ENCODE data around the gene PCDHA6. TPM values are rescaled to one million over a fixed set of nuclear protein-coding genes. Genes with fewer than 3 reads are reported as not detected.
"Not testable (repeated sequence)": the region's sequence is repeated elsewhere in the genome, so short reads cannot be mapped to it uniquely, and the experiment has no call there.

PCDHA6 gene, protein sequence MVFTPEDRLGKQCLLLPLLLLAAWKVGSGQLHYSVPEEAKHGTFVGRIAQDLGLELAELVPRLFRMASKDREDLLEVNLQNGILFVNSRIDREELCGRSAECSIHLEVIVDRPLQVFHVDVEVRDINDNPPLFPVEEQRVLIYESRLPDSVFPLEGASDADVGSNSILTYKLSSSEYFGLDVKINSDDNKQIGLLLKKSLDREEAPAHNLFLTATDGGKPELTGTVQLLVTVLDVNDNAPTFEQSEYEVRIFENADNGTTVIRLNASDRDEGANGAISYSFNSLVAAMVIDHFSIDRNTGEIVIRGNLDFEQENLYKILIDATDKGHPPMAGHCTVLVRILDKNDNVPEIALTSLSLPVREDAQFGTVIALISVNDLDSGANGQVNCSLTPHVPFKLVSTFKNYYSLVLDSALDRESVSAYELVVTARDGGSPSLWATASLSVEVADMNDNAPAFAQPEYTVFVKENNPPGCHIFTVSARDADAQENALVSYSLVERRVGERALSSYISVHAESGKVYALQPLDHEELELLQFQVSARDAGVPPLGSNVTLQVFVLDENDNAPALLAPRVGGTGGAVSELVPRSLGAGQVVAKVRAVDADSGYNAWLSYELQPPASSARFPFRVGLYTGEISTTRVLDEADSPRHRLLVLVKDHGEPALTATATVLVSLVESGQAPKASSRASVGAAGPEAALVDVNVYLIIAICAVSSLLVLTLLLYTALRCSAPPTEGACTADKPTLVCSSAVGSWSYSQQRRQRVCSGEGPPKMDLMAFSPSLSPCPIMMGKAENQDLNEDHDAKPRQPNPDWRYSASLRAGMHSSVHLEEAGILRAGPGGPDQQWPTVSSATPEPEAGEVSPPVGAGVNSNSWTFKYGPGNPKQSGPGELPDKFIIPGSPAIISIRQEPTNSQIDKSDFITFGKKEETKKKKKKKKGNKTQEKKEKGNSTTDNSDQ
- total RNA-seq = 0.96 TPM

DNA sequence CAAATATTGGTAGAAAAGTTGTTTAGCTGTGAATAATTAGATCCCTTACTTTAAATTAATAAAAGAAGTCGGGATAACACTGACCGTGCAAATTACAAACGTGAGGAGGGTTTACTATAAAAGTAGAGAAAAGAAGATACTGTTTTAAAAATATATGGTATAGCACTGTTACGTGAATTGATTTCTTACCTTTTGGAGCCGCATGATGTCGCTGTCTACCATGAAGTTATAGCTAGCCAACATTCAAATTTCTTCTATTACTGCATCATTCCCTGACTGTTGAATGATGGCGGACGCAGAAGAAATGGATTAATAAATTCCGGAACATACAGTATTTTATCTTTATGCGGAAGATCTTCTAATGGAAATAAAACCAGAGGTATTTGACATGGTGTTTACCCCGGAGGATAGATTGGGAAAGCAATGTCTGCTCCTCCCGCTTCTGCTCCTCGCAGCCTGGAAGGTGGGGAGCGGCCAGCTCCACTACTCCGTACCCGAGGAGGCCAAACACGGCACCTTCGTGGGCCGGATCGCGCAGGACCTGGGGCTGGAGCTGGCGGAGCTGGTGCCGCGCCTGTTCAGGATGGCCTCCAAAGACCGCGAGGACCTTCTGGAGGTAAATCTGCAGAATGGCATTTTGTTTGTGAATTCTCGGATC, at the start of gene PCDHA6:
PCDHA6 (plus strand) TSS at position 257 of the 658 bp plus-strand sequence; CDS start at position 389, 132 bp downstream.
- no peak for DNase-seq (ENCODE audit: low spot score)

DNA sequence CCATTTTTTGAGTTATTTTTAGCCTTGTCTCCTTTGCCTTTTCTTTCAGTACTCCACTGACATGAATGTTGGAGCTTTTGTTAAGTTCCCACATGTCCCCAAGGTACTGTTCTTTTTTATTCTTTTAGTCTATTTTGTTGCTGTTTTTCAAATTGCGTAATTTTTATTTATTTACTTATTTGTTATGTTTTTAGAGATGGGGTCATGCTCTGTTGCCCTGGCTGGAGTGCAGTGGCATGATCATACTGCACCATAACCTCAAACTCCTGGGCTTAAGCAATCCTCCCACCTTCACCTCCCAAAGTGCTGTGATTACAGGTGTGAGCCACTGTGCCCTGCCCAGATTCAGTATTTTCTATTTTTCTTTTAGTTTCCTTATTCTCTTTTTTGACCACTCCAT, 47.2 kb upstream of the PCDHA6 start:
- DNase-seq (ENCODE audit: low spot score) = no peak

DNA sequence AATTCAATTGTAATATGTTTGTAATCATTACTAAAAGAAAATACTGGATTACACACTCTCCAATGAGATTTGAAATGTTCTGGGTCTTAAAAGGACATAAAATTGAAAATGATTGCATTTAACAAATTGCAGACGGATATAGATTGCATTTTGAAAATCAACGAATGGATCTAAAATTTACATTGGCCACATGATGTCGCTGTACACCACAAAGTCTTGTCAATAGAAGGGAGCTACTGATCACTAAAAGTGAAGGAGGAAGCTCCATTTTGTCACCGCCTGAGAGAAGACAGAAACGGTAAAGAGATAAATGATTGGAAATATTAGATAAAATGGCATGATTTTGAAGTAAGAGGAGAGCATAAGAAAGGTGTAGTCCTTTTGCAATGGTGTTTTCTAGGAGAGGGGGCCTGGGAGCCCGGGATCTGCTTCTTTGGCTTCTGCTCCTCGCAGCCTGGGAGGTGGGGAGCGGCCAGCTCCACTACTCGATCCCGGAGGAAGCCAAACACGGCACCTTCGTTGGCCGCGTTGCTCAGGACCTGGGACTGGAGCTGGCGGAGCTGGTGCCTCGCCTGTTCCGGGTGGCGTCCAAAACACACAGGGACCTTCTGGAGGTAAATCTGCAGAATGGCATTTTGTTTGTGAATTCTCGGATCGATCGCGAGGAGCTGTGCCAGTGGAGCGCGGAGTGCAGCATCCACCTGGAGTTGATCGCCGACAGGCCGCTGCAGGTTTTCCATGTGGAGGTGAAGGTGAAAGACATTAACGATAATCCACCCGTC, 41.7 kb upstream of the PCDHA6 start, which contains the start of gene PCDHA1:
PCDHA1 (plus strand) TSS at position 236 of the 782 bp plus-strand sequence.
- DNase-seq (ENCODE audit: low spot score) = no peak

DNA sequence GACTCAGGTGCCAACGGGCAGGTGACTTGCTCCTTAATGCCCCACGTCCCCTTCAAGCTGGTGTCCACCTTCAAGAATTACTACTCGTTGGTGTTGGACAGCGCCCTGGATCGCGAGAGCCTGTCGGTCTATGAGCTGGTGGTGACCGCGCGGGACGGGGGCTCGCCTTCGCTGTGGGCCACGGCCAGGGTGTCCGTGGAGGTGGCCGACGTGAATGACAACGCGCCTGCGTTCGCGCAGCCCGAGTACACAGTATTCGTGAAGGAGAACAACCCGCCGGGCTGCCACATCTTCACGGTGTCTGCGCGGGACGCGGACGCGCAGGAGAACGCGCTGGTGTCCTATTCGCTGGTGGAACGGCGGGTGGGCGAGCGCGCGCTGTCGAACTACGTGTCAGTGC, 40.3 kb upstream of the PCDHA6 start:
- DNase-seq (ENCODE audit: low spot score) = not testable (repeated sequence)

DNA sequence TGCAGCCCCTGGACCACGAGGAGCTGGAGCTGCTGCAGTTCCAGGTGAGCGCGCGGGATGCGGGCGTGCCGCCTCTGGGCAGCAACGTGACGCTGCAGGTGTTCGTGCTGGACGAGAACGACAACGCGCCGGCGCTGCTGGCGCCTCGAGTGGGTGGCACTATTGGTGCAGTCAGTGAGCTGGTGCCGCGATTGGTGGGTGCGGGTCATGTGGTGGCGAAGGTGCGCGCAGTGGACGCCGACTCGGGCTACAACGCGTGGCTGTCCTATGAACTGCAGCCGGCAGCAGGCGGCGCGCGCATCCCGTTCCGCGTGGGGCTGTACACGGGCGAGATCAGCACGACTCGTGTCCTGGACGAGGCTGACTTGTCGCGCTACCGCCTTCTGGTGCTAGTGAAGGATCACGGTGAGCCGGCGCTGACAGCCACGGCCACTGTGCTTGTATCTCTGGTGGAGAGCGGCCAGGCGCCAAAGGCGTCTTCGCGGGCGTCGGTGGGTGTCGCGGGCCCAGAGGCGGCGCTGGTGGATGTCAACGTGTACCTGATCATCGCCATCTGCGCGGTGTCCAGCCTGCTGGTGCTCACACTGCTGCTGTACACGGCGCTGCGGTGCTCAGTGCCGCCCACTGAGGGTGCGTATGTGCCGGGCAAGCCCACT, 39.8 kb upstream of the PCDHA6 start:
- DNase-seq (ENCODE audit: low spot score) = not testable (repeated sequence)

DNA sequence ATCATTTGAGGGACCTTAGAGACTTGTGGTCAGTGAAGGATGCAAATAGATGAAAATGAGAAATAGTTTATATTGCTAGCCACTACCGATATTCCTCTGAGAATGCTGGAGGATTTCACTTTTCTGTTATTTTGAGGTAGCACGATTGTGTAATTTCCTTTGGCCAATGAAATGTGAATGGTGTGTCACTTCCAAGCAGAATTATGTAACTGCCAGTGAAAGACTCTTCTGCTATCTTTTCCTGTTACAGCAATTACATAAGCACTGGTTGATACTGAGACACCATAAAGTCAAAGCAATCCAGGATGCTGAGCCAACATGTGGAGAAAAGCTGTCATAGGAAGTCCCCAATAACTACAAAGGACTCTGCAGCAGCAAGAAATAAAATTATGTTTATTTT, 36.7 kb upstream of the PCDHA6 start:
- DNase-seq (ENCODE audit: low spot score) = no peak

DNA sequence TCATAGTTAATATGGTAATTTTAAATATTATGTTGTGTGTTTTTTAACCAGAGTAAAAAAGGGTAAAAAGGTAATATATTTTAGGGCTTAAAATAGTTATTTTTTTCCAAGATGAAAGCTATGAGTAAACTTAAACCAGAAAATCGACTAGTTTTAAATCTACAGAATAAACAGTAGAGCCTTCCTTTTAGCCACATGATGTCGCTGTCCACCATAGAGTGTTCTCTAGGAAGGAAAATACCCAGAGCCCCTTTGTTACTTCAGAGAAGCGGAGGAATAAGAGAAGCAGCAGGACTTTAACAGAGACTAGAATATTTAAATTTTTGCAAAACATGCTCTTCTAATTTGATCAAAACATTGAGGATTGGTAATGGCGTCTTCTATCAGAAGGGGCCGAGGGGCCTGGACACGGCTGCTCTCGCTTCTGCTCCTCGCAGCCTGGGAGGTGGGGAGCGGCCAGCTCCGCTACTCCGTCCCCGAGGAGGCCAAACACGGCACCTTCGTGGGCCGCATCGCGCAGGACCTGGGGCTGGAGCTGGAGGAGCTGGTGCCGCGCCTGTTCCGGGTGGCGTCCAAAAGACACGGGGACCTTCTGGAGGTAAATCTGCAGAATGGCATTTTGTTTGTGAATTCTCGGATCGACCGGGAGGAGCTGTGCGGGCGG, 33.0 kb upstream of the PCDHA6 start, which contains the start of gene PCDHA2:
PCDHA2 (plus strand) TSS at position 258 of the 664 bp plus-strand sequence.
- DNase-seq (ENCODE audit: low spot score) = no peak

DNA sequence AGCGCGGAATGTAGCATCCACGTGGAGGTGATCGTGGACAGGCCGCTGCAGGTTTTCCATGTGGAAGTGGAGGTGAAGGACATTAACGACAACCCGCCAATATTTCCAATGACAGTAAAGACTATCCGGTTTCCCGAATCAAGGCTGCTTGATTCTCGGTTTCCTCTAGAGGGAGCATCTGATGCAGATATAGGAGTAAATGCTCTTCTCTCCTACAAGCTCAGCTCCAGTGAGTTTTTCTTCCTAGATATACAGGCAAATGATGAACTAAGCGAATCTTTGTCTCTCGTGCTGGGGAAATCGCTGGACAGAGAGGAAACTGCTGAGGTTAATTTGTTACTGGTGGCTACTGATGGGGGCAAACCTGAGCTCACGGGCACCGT, 32.5 kb upstream of the PCDHA6 start:
- DNase-seq (ENCODE audit: low spot score) = no peak

DNA sequence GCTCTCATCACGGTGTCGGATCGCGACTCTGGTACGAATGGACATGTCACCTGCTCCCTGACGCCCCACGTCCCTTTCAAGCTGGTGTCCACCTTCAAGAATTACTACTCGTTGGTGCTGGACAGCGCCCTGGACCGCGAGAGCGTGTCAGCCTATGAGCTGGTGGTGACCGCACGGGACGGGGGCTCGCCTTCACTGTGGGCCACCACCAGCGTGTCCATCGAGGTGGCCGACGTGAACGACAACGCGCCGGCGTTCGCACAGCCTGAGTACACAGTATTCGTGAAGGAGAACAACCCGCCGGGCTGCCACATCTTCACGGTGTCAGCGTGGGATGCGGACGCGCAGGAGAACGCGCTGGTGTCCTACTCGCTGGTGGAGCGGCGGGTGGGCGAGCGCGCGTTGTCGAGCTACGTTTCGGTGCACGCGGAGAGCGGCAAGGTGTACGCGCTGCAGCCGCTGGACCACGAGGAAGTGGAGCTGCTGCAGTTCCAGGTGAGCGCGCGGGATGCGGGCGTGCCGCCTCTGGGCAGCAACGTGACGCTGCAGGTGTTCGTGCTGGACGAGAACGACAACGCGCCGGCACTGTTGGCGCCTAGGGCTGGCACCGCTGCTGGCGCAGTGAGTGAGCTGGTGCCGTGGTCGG, 31.6 kb upstream of the PCDHA6 start:
- not testable (repeated sequence) for DNase-seq (ENCODE audit: low spot score)

DNA sequence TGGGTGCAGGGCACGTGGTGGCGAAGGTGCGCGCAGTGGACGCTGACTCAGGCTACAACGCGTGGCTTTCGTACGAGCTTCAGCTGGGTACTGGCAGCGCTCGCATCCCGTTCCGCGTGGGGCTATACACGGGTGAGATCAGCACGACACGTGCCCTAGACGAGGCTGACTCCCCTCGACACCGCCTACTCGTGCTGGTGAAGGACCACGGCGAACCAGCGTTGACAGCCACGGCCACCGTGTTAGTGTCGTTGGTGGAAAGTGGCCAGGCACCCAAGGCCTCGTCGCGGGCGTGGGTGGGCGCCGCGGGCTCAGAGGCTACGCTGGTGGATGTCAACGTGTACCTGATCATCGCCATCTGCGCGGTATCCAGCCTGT, 31.1 kb upstream of the PCDHA6 start:
- no peak for DNase-seq (ENCODE audit: low spot score)

DNA sequence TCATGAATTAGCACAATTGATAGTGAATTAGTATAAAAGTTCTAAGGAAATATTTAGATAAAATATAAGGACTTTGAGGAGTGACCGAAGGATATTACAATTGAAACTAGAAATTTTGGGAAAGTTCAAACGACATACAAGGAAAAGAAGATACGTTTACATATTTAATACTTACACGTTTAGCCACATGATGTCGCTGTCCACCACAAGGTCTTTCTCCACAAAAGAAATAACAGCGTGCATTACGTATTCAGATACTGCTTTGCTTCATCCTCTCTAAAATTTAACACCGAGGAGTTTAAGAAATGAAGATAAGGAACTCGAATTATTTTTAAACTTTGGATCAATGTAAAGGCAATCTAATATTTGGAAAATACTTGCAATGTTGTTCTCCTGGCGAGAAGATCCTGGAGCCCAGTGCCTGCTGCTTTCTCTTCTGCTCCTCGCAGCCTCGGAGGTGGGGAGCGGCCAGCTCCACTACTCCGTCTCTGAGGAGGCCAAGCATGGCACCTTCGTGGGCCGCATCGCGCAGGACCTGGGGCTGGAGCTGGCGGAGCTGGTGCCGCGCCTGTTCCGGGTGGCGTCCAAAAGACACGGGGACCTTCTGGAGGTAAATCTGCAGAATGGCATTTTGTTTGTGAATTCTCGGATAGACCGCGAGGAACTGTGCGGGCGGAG, 26.8 kb upstream of the PCDHA6 start, which contains the start of gene PCDHA3:
PCDHA3 (plus strand) TSS at position 242 of the 678 bp plus-strand sequence.
- no peak for DNase-seq (ENCODE audit: low spot score)

DNA sequence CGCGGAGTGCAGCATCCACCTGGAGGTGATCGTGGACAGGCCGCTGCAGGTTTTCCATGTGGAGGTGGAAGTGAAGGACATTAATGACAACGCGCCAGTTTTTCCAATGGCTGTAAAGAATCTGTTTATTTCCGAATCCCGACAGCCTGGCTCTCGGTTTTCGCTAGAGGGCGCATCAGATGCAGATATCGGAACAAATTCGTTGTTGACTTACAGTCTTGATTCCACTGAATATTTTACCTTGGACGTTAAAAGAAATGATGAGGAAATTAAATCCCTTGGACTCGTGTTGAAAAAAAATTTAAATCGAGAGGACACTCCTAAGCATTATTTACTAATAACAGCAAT, 26.3 kb upstream of the PCDHA6 start:
- no peak for DNase-seq (ENCODE audit: low spot score)

DNA sequence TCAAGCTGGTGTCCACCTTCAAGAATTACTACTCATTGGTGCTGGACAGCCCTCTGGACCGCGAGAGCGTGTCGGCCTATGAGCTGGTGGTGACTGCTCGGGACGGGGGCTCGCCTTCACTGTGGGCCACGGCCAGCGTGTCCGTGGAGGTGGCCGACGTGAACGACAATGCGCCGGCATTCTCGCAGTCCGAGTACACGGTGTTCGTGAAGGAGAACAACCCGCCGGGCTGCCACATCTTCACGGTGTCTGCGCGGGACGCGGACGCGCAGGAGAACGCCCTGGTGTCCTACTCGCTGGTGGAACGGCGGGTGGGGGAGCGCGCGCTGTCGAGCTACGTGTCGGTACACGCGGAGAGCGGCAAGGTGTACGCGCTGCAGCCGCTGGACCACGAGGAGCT, 25.4 kb upstream of the PCDHA6 start:
- not testable (repeated sequence) for DNase-seq (ENCODE audit: low spot score)

DNA sequence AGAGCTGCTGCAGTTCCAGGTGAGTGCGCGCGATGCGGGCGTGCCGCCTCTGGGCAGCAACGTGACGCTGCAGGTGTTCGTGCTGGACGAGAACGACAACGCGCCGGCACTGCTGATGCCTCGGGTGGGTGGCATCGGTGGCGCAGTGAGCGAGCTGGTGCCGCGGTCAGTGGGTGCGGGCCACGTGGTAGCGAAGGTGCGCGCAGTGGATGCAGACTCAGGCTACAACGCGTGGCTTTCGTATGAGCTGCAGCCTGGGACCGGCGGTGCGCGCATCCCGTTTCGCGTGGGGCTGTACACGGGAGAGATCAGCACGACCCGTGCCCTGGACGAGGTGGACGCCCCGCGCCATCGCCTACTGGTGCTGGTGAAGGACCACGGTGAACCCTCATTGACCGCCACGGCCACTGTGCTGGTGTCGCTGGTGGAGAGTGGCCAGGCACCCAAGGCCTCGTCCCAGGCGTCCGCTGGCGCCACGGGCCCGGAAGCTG, 24.9 kb upstream of the PCDHA6 start:
- no peak for DNase-seq (ENCODE audit: low spot score)

DNA sequence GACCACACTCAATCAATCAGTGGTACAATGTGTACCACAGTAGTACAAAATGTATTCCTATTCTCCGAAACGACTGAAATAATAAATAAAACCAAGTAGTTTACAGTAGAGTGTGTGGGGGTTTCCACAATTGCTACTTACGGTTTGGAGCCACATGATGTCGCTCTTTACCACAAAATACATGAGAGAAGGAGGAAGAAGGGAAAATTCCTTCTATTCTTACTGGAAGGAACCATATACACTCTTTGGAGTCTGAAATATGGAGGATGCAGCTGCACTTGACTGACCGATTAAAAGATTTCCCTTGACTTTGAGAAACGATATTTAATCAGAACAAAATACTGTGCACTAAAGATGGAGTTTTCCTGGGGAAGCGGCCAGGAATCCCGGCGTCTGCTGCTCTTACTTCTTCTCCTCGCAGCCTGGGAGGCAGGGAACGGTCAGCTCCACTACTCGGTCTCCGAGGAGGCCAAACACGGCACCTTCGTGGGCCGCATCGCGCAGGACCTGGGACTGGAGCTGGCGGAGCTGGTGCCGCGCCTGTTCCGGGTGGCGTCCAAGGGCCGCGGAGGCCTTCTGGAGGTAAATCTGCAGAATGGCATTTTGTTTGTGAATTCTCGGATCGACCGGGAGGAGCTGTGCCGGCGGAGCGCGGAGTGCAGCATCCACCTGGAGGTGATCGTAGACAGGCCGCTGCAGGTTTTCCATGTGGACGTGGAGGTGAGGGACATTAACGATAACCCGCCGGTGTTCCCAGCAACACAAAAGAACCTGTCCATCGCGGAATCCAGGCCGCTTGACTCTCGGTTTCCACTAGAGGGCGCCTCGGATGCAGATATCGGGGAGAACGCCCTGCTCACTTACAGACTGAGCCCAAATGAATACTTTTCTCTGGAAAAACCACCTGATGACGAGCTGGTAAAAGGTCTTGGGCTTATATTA, 20.7 kb upstream of the PCDHA6 start, which contains the start of gene PCDHA4:
PCDHA4 (plus strand) TSS at position 235 of the 942 bp plus-strand sequence.
- no peak for DNase-seq (ENCODE audit: low spot score)

DNA sequence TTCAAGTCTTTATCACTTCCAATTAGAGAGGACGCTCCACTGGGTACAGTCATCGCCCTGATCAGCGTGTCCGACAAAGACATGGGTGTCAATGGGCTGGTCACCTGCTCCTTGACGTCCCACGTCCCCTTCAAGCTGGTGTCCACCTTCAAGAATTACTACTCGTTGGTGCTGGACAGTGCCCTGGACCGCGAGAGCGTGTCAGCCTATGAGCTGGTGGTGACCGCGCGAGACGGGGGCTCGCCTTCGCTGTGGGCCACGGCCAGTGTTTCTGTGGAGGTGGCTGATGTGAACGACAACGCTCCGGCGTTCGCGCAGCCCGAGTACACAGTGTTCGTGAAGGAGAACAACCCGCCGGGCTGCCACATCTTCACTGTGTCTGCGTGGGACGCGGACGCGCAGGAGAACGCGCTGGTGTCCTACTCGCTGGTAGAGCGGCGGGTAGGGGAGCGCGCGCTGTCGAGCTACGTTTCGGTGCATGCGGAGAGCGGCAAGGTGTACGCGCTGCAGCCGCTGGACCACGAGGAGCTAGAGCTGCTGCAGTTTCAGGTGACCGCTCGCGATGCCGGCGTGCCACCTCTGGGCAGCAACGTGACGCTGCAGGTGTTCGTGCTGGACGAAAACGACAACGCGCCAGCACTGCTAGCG, 19.4 kb upstream of the PCDHA6 start:
- DNase-seq (ENCODE audit: low spot score) = not testable (repeated sequence)

DNA sequence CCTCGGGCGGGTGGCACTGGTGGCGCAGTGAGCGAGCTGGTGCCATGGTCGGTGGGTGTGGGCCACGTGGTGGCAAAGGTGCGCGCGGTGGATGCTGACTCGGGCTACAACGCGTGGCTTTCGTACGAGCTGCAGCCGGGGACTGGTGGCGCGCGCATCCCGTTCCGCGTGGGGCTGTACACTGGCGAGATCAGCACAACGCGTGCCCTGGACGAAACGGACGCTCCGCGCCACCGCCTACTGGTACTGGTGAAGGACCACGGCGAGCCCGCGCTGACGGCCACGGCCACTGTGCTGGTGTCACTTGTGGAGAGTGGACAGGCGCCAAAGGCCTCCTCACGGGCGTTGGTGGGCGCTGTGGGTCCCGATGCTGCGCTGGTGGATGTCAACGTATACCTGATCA, 18.9 kb upstream of the PCDHA6 start:
- DNase-seq (ENCODE audit: low spot score) = no peak
